ENCODE results near the gene CD82. TPM values are rescaled to one million over a fixed set of nuclear protein-coding genes. Genes with fewer than 3 reads are reported as not detected.

CD82 gene
- total and polyA plus RNA-seq, 2 of the 13 experiments (the other 11 are each of a cell fraction or from before 2014, with no cell fraction given), result 0.05 TPM; not detected in 1

DNA sequence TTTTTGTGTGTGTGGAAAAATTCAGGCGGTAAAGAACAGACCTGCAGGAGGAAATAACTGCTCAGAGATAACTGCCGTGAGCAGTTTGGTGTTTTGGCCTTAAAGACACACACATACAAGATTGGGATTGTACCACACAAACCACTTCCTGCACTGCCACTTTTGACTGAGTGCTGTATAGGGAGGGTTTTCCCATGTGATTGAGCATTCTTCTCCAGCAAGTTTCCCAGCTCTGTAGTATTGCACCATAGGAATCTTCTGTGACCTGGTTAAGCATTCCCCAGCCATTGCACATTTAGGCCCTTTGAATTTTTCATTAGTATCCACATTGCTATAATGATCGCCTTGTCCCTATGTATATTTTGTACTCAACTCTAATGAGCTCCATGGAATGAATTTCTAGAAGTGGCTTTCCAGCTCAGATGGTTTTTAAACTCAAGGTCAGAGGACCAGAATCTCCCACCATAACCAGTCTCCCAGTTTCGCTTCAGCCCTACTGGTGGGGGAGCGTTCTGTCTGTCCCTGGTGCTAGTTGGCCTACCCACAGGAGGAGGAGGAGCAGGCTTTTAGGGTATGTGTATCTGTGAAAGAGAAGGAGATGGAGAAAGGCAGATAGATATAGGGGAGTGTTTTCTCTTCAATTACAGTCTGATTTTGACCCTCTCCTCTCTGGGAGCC lies 9.3 kb downstream of the CD82 start:
- FAIRE-seq (no peak), ATAC-seq (no peak), DNase-seq (ENCODE audit: low spot score) (no peak)
- H3K4me2 ChIP-seq (ENCODE audit: low read depth, low read length), result no peak overlapping the region
- no peaks in the 10 kb centered on the region for H3K9me3 ChIP-seq (ENCODE audit: low read length)
- no peaks in the 10 kb centered on the region for H4K20me1 ChIP-seq (ENCODE audit: insufficient read depth, low read length)
- intact Hi-C loops (cut with micrococcal nuclease; ENCODE audit: unreplicated experiment) (no loop called here), in situ Hi-C loops (cut with HindIII; ENCODE audit: extremely low pct_ligation_motif_present, low pct_unique_long_range_greater_than_20kb) (no loop called here)
- H2AFZ ChIP-seq (ENCODE audit: low read length), result no peak overlapping the region
- POLR2A ChIA-PET, result no interaction called here
- no peak overlapping the region for H3K4me3 ChIP-seq (replicated peaks in 1 of 3; ENCODE audit: insufficient read depth in 1 of 3, low read depth in 2 of 3, low read length in 3 of 3)
- H3K27ac ChIP-seq (ENCODE audit: extremely low read length, insufficient read depth, low read length), result no peak overlapping the region
- CTCF ChIA-PET (ENCODE audit: low intra/inter-chr PET ratio, low total read pairs), result no interaction called here
- H3K79me2 ChIP-seq (ENCODE audit: insufficient read depth, low read length), result no peaks in the 10 kb centered on the region
- no peaks in the 10 kb centered on the region for H3K36me3 ChIP-seq (replicated peaks in 1 of 2; ENCODE audit: control insufficient read depth in 1 of 2, insufficient read depth in 2 of 2, low read length in 2 of 2)
- TF ChIP-seq CEBPB (IDR thresholded peaks at IDR 0.05; ENCODE audit: borderline replicate concordance, low read depth, low read length) (peak; percentile 8; the same call in 1 of the 2 replicates), ZNF335 (CRISPR knock-in tag; IDR thresholded peaks at IDR 0.05) (no peak)
- no peak overlapping the region for H3K9ac ChIP-seq (ENCODE audit: insufficient read depth, low read depth, low read length)
- BruUV-seq (replicated peaks), result no TSS peak
- 7% methylated on average over 5 of the region's 5 CpGs for WGBS (ENCODE audit: low lambda C conversion rate)
- no peaks in the 10 kb centered on the region for H3K4me1 ChIP-seq (ENCODE audit: insufficient read depth, low read length)
- peaks cover 1 to 23% of the 10 kb centered on the region in 2 experiments; a peak in 3 of 5 replicates for H3K27me3 ChIP-seq (ENCODE audit: control insufficient read depth in 1 of 2, insufficient read depth in 2 of 2, low read length in 2 of 2)

DNA sequence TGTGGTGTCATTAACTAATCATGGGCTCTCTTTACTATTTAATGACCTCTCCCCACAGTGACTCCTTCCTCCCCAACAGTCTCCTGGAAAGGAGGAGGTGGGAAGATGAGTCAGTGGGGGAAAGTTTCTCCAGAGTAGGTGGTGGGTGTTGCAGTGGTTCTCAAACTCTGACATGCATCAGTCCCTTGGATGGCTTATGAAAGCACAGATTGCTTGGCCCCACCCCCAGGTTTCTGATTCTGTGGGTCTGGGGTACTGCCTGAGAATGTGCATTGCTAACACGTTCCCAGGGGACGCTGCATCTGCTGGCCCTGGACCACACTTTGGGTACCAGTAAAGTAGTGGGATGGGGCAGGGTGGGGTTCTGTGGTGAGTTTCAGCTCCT lies 9.8 kb downstream of the CD82 start:
- no peak overlapping the region for H3K9ac ChIP-seq (ENCODE audit: insufficient read depth, low read depth, low read length)
- H2AFZ ChIP-seq (ENCODE audit: low read length), result no peak overlapping the region
- H3K4me3 ChIP-seq (replicated peaks in 1 of 3; ENCODE audit: insufficient read depth in 1 of 3, low read depth in 2 of 3, low read length in 3 of 3), result no peak overlapping the region
- no peaks in the 10 kb centered on the region for H4K20me1 ChIP-seq (ENCODE audit: insufficient read depth, low read length)
- H3K9me3 ChIP-seq (ENCODE audit: low read length), result no peaks in the 10 kb centered on the region
- H3K4me1 ChIP-seq (ENCODE audit: insufficient read depth, low read length), result no peaks in the 10 kb centered on the region
- in situ Hi-C loops (cut with HindIII; ENCODE audit: extremely low pct_ligation_motif_present, low pct_unique_long_range_greater_than_20kb) (no loop called here), intact Hi-C loops (cut with micrococcal nuclease; ENCODE audit: unreplicated experiment) (no loop called here)
- ATAC-seq, result no peak
- no peak overlapping the region for H3K4me2 ChIP-seq (ENCODE audit: low read depth, low read length)
- ChIA-PET CTCF (ENCODE audit: low intra/inter-chr PET ratio, low total read pairs) (no interaction called here), POLR2A (no interaction called here)
- no TSS peak for BruUV-seq (replicated peaks)
- no CpG with 5 or more reads among the region's 2 CpGs for WGBS (ENCODE audit: low lambda C conversion rate)
- no peaks in the 10 kb centered on the region for H3K36me3 ChIP-seq (replicated peaks in 1 of 2; ENCODE audit: control insufficient read depth in 1 of 2, insufficient read depth in 2 of 2, low read length in 2 of 2)
- no peaks in the 10 kb centered on the region for H3K79me2 ChIP-seq (ENCODE audit: insufficient read depth, low read length)
- no peak overlapping the region for H3K27ac ChIP-seq (ENCODE audit: extremely low read length, insufficient read depth, low read length)
- no peak for DNase-seq (ENCODE audit: low spot score)
- peaks cover 1 to 23% of the 10 kb centered on the region in 2 experiments; a peak in 3 of 5 replicates for H3K27me3 ChIP-seq (ENCODE audit: control insufficient read depth in 1 of 2, insufficient read depth in 2 of 2, low read length in 2 of 2)
- no peak for FAIRE-seq
- TF ChIP-seq ZNF143 (CRISPR knock-in tag; IDR thresholded peaks at IDR 0.05) (no peak), FOXA3 (CRISPR knock-in tag; IDR thresholded peaks at IDR 0.05) (no peak), GATAD2A (CRISPR knock-in tag; IDR thresholded peaks at IDR 0.05) (no peak), SRF (IDR thresholded peaks at IDR 0.05; ENCODE audit: low read depth, low read length) (no peak), NCOA5 (CRISPR knock-in tag; IDR thresholded peaks at IDR 0.05) (no peak), POLR2AphosphoS2 (IDR thresholded peaks at IDR 0.05; ENCODE audit: low read depth, low read length) (no peak)
- TF ChIP-seq, protein P1, sequence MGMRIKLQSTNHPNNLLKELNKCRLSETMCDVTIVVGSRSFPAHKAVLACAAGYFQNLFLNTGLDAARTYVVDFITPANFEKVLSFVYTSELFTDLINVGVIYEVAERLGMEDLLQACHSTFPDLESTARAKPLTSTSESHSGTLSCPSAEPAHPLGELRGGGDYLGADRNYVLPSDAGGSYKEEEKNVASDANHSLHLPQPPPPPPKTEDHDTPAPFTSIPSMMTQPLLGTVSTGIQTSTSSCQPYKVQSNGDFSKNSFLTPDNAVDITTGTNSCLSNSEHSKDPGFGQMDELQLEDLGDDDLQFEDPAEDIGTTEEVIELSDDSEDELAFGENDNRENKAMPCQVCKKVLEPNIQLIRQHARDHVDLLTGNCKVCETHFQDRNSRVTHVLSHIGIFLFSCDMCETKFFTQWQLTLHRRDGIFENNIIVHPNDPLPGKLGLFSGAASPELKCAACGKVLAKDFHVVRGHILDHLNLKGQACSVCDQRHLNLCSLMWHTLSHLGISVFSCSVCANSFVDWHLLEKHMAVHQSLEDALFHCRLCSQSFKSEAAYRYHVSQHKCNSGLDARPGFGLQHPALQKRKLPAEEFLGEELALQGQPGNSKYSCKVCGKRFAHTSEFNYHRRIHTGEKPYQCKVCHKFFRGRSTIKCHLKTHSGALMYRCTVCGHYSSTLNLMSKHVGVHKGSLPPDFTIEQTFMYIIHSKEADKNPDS (CRISPR knock-in tag; IDR thresholded peaks at IDR 0.05), result no peak
- TF ChIP-seq, protein P2, sequence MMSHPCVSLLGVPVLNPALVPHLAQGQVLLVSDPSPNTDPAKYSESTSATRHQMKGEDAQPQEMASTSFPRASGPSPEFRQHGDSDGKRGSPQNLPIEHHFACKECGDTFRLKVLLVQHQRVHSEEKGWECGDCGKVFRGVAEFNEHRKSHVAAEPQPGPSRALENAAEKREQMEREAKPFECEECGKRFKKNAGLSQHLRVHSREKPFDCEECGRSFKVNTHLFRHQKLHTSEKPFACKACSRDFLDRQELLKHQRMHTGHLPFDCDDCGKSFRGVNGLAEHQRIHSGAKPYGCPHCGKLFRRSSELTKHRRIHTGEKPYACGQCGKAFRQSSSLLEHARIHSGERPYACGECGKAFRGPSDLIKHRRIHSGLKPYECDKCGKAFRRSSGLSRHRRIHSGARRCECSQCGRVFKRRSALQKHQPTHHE (CRISPR knock-in tag; IDR thresholded peaks at IDR 0.05; ENCODE audit: borderline replicate concordance), result no peak
- TF ChIP-seq, protein P3, sequence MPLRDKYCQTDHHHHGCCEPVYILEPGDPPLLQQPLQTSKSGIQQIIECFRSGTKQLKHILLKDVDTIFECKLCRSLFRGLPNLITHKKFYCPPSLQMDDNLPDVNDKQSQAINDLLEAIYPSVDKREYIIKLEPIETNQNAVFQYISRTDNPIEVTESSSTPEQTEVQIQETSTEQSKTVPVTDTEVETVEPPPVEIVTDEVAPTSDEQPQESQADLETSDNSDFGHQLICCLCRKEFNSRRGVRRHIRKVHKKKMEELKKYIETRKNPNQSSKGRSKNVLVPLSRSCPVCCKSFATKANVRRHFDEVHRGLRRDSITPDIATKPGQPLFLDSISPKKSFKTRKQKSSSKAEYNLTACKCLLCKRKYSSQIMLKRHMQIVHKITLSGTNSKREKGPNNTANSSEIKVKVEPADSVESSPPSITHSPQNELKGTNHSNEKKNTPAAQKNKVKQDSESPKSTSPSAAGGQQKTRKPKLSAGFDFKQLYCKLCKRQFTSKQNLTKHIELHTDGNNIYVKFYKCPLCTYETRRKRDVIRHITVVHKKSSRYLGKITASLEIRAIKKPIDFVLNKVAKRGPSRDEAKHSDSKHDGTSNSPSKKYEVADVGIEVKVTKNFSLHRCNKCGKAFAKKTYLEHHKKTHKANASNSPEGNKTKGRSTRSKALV (CRISPR knock-in tag; IDR thresholded peaks at IDR 0.05), result no peak
